MM.1S (cell line): ENCODE results near the gene MT1M.
"Not testable (repeated sequence)": the region's sequence is repeated elsewhere in the genome, so short reads cannot be mapped to it uniquely, and the experiment has no call there.

Experiments
- DNase-seq: peaks from one replicate; pipeline ENCODE4 v3.0.0-alpha.2; 2015
- H2AFZ ChIP-seq: fragments of 300-600 bp; sonication (generic); 2 replicates; pipeline ENCODE4 v1.6.0; 2016; ENCODE audit warnings: antibody characterized with exemption, low read length
- H3F3A ChIP-seq: fragments of 300-600 bp; sonication (generic); 2 replicates; pipeline ENCODE4 v1.6.1; 2016; ENCODE audit warnings: mild to moderate bottlenecking, antibody characterized with exemption, low read length, moderate library complexity, mixed read lengths; ENCODE audit not compliant: insufficient read depth
- H3K27ac ChIP-seq: fragments of 300-600 bp; sonication (generic); 2 replicates; pipeline ENCODE4 v1.5.1; 2016; ENCODE audit warnings: mild to moderate bottlenecking, low read length
- H3K27me3 ChIP-seq: fragments of 300-600 bp; sonication (generic); replicated peaks from 2 replicates; pipeline ENCODE4 v1.6.0; 2016; ENCODE audit warnings: low read length; ENCODE audit not compliant: insufficient read depth
- H3K36me3 ChIP-seq: fragments of 300-600 bp; sonication (generic); replicated peaks from 2 replicates; pipeline ENCODE4 v1.6.1; 2016; ENCODE audit warnings: mild to moderate bottlenecking, low read length, mixed read lengths; ENCODE audit not compliant: insufficient read depth
- H3K4me1 ChIP-seq: fragments of 300-600 bp; sonication (generic); 2 replicates; pipeline ENCODE4 v1.6.1; 2016; ENCODE audit warnings: low read length, mixed read lengths
- H3K4me2 ChIP-seq: fragments of 300-600 bp; sonication (generic); 2 replicates; pipeline ENCODE4 v1.6.0; 2016; ENCODE audit warnings: low read depth, low read length
- H3K4me3 ChIP-seq: fragments of 300-600 bp; sonication (generic); 2 replicates; pipeline ENCODE4 v1.5.1; 2016; ENCODE audit warnings: low read length, mixed read lengths
- H3K79me2 ChIP-seq: fragments of 300-600 bp; sonication (generic); 2 replicates; pipeline ENCODE4 v1.6.1; 2016; ENCODE audit warnings: mixed run types, low read length, mixed read lengths
- H3K9ac ChIP-seq: fragments of 300-600 bp; sonication (generic); 2 replicates; pipeline ENCODE4 v1.6.1; 2016; ENCODE audit warnings: low read length, mixed read lengths
- H3K9me2 ChIP-seq: fragments of 300-600 bp; sonication (generic); replicated peaks from 2 replicates; pipeline ENCODE4 v1.6.1; 2016; ENCODE audit warnings: mild to moderate bottlenecking, low read length, mixed read lengths; ENCODE audit not compliant: insufficient read depth
- H3K9me3 ChIP-seq: fragments of 300-600 bp; sonication (generic); replicated peaks from 2 replicates; pipeline ENCODE4 v1.6.1; 2016; ENCODE audit warnings: mild to moderate bottlenecking, low read length, mixed read lengths; ENCODE audit not compliant: insufficient read depth
- H4K20me1 ChIP-seq: fragments of 300-600 bp; sonication (generic); 2 replicates; pipeline ENCODE4 v1.6.1; 2016; ENCODE audit warnings: mild to moderate bottlenecking, low read length, moderate library complexity, mixed read lengths; ENCODE audit not compliant: insufficient read depth
- CTCF ChIP-seq: fragments of 300-600 bp; sonication (generic); IDR thresholded peaks from 2 replicates; pipeline ENCODE4 v1.5.1; 2016; ENCODE audit warnings: antibody characterized with exemption, low read length, mixed read lengths
- EZH2 ChIP-seq: fragments of 300-600 bp; sonication (generic); optimal IDR thresholded peaks from 2 replicates; pipeline ENCODE3; 2017; ENCODE audit warnings: low read depth, mild to moderate bottlenecking, antibody characterized with exemption, low read length, mixed read lengths
- EZH2phosphoT487 ChIP-seq: fragments of 300-600 bp; sonication (generic); IDR thresholded peaks from 2 replicates; pipeline ENCODE4 v1.6.1; 2018; ENCODE audit warnings: antibody characterized with exemption, low read length

Gene MT1M

GRCh38 chr16:56670620-56670934 lies 38.1 kb downstream of the MT1M start:
- no peak for DNase-seq
- no peaks in the 10 kb centered on the region for H3K9me3 ChIP-seq
- no peaks in the 10 kb centered on the region for H3K4me1 ChIP-seq
- H2AFZ ChIP-seq = no peak overlapping the region
- H3K9ac ChIP-seq = no peak overlapping the region
- H3K4me3 ChIP-seq = no peak overlapping the region
- H3K9me2 ChIP-seq = no peaks in the 10 kb centered on the region
- H3K27ac ChIP-seq = no peak overlapping the region
- no peaks in the 10 kb centered on the region for H4K20me1 ChIP-seq
- peaks cover 83% of the 10 kb centered on the region for H3K27me3 ChIP-seq
- no peaks in the 10 kb centered on the region for H3K79me2 ChIP-seq
- TF ChIP-seq EZH2phosphoT487 (no peak), CTCF (no peak), EZH2 (no peak)
- H3K4me2 ChIP-seq = no peak overlapping the region
- H3F3A ChIP-seq = no peaks in the 10 kb centered on the region
- no peaks in the 10 kb centered on the region for H3K36me3 ChIP-seq

- H3K27ac ChIP-seq, H3K4me3 ChIP-seq, H3F3A ChIP-seq, H3K4me2 ChIP-seq, H2AFZ ChIP-seq, H3K4me1 ChIP-seq, H3K79me2 ChIP-seq, H4K20me1 ChIP-seq, H3K9ac ChIP-seq, H3K9me3 ChIP-seq, H3K9me2 ChIP-seq, DNase-seq, H3K36me3 ChIP-seq: not testable (repeated sequence)
- H3K27me3 ChIP-seq = peaks cover 75% of the 10 kb centered on the region
Observed at GRCh38 chr16:56671691-56672090, 39.2 kb downstream of the MT1M start.

GRCh38 chr16:56672171-56672570 lies 39.7 kb downstream of the MT1M start:
- not testable (repeated sequence) for H3K4me1 ChIP-seq, H2AFZ ChIP-seq

GRCh38 chr16:56672761-56673536 lies 40.5 kb downstream of the MT1M start:
- peaks cover 75% of the 10 kb centered on the region for H3K27me3 ChIP-seq

More at GRCh38 chr16:56672171-56672570, 39.7 kb downstream of the MT1M start:
- H3K9ac ChIP-seq, DNase-seq, H3K9me3 ChIP-seq, H3K27ac ChIP-seq, H4K20me1 ChIP-seq, H3K79me2 ChIP-seq, H3K4me2 ChIP-seq, H3K4me3 ChIP-seq, H3F3A ChIP-seq, H3K36me3 ChIP-seq, H3K9me2 ChIP-seq: not testable (repeated sequence)
- H3K27me3 ChIP-seq = peaks cover 75% of the 10 kb centered on the region

More at GRCh38 chr16:56672761-56673536, 40.5 kb downstream of the MT1M start:
- Histone ChIP-seq H3K9me2 (no peaks in the 10 kb centered on the region), H3K4me1 (no peaks in the 10 kb centered on the region), H2AFZ (no peak overlapping the region), H3K36me3 (no peaks in the 10 kb centered on the region), H4K20me1 (no peaks in the 10 kb centered on the region), H3K4me3 (no peak overlapping the region), H3K4me2 (no peak overlapping the region), H3K9ac (no peak overlapping the region), H3K79me2 (no peaks in the 10 kb centered on the region), H3K27ac (no peak overlapping the region), H3F3A (no peaks in the 10 kb centered on the region), H3K9me3 (no peaks in the 10 kb centered on the region)
- TF ChIP-seq EZH2 (no peak), EZH2phosphoT487 (no peak), CTCF (no peak)
- no peak for DNase-seq
